Measurements from ENCODE around the gene C1orf185. TPM values are rescaled to one million over a fixed set of nuclear protein-coding genes. Genes with fewer than 3 reads are reported as not detected.
"Not testable (repeated sequence)": the region's sequence is repeated elsewhere in the genome, so short reads cannot be mapped to it uniquely, and the experiment has no call there.

The C1orf185 gene
- polyA plus RNA-seq, 4 donors, result not detected

DNA sequence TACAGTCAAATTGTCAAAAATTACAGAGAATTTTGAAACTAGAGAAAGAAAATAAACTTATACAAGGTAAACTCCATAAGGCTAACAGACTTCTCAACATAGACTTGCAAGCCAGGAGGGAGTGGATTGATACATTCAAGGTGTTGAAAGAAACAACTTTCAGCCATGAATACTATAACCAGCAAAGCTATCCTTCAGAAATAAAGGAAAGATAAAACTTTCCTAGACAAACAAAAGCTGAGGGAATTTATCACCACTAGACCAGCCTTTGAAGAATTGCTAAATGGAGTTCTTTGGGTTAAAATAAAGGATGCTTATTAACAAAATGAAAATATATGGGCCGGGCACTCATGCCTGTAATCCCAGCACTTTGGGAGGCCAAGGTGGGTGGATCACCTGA is 52.7 kb downstream of the C1orf185 start:
- Histone ChIP-seq H3K36me3 (ENCODE audit: control insufficient read depth in 3 of 3, insufficient read depth in 2 of 3, low read depth in 1 of 3, low read length in 3 of 3) (no peaks in the 10 kb centered on the region), H3K4me3 (ENCODE audit: low read depth in 1 of 3, low read length in 3 of 3) (no peak overlapping the region), H3K4me1 (ENCODE audit: control insufficient read depth in 3 of 3, insufficient read depth in 2 of 3, low read depth in 1 of 3, low read length in 2 of 3) (no peaks in the 10 kb centered on the region), H3K27me3 (ENCODE audit: control insufficient read depth in 3 of 3, insufficient read depth in 3 of 3, low read length in 3 of 3) (no peaks in the 10 kb centered on the region), H3K9me3 (ENCODE audit: control insufficient read depth in 2 of 2, insufficient read depth in 1 of 2, low read depth in 1 of 2, low read length in 1 of 2) (peaks cover 0 to 14% of the 10 kb centered on the region in 2 donors), H3K27ac (ENCODE audit: low read depth in 1 of 3, low read length in 2 of 3) (no peak overlapping the region)
- FAIRE-seq (no peak), DNase-seq (no peak)
- WGBS, 3 donors, result 90 to 94% (median 94%) methylated on average over 1 of the region's 1 CpG

DNA sequence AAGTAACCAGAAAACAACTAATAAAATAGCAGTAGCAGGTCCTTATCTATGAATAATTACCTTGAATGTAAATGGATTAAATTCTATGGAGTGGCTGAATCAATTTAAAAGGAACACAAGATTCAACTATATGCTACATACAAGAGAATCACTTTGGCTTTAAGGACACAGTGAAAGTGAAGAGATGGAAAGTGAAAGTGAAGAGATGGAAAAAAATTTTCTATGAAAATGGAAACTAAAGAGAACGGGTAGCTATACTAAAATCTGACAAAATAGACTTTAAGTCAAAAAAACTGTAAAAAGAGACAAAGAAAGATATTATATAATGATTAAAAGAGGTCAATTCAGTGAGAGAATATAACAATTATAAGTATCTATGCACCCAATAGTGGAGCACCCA is 54.7 kb downstream of the C1orf185 start:
- no peak overlapping the region for H3K4me3 ChIP-seq (ENCODE audit: low read depth in 1 of 3, low read length in 3 of 3)
- 15 to 22% (median 18%) methylated on average over 1 of the region's 1 CpG for WGBS, 3 donors
- H3K27ac ChIP-seq (ENCODE audit: low read depth in 1 of 3, low read length in 2 of 3), result no peak overlapping the region
- H3K4me1 ChIP-seq (ENCODE audit: control insufficient read depth in 3 of 3, insufficient read depth in 2 of 3, low read depth in 1 of 3, low read length in 2 of 3), result no peaks in the 10 kb centered on the region
- no peaks in the 10 kb centered on the region for H3K36me3 ChIP-seq (ENCODE audit: control insufficient read depth in 3 of 3, insufficient read depth in 2 of 3, low read depth in 1 of 3, low read length in 3 of 3)
- DNase-seq (no peak), FAIRE-seq (no peak)
- H3K9me3 ChIP-seq (ENCODE audit: control insufficient read depth in 2 of 2, insufficient read depth in 1 of 2, low read depth in 1 of 2, low read length in 1 of 2), result peaks cover 0 to 14% of the 10 kb centered on the region in 2 donors
- no peaks in the 10 kb centered on the region for H3K27me3 ChIP-seq (ENCODE audit: control insufficient read depth in 3 of 3, insufficient read depth in 3 of 3, low read length in 3 of 3)

DNA sequence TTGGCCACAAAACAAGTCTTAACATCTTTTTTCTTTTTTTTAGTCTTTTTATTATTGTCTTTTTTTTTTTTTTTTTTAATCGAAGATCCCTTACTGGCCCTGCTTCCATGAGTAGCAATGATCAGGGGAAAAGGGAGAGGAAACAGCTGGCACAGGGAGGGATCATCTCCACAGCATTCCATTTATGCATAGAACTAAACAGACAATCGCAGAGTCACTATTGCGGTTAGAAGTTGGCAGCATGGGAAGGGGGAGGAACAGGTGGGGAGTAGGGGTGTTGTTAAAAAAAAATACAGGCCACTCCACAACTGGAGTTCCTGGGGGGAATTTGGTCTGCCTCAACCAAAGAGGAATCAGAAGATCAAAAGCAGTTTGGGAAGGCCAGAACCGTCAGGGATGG is 55.4 kb downstream of the C1orf185 start:
- no peaks in the 10 kb centered on the region for H3K27me3 ChIP-seq (ENCODE audit: control insufficient read depth in 3 of 3, insufficient read depth in 3 of 3, low read length in 3 of 3)
- H3K4me1 ChIP-seq (ENCODE audit: control insufficient read depth in 3 of 3, insufficient read depth in 2 of 3, low read depth in 1 of 3, low read length in 2 of 3), result no peaks in the 10 kb centered on the region
- WGBS, 3 donors, result 78 to 88% (median 85%) methylated on average over 4 of the region's 4 CpGs
- no peak overlapping the region for H3K27ac ChIP-seq (ENCODE audit: low read depth in 1 of 3, low read length in 2 of 3)
- DNase-seq, result no peak
- no peak for FAIRE-seq
- H3K36me3 ChIP-seq (ENCODE audit: control insufficient read depth in 3 of 3, insufficient read depth in 2 of 3, low read depth in 1 of 3, low read length in 3 of 3), result no peaks in the 10 kb centered on the region
- H3K9me3 ChIP-seq (ENCODE audit: control insufficient read depth in 2 of 2, insufficient read depth in 1 of 2, low read depth in 1 of 2, low read length in 1 of 2), result peaks cover 0 to 14% of the 10 kb centered on the region in 2 donors
- no peak overlapping the region for H3K4me3 ChIP-seq (ENCODE audit: low read depth in 1 of 3, low read length in 3 of 3)

DNA sequence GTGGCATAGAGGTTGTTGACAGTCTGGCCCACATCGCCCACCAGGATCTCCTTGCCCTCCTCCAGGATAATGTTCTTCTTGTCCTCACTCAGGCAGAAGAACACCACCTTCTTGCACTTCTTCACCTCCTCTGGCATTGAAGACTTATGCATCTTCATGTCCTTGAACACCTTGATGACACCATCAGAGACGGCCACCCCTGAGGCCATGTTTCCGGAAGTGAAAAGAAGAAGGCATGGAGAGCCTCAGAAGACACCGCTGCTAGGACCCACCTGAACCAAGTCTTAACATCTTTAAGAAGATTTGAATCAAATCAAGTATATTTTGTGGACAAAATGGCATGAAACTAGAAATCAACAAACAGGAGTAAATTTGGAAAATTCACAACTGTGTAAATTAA is 56.2 kb downstream of the C1orf185 start:
- Histone ChIP-seq H3K27ac (ENCODE audit: low read depth in 1 of 3, low read length in 2 of 3) (no peak overlapping the region), H3K4me3 (ENCODE audit: low read depth in 1 of 3, low read length in 3 of 3) (no peak overlapping the region), H3K4me1 (ENCODE audit: control insufficient read depth in 3 of 3, insufficient read depth in 2 of 3, low read depth in 1 of 3, low read length in 2 of 3) (no peaks in the 10 kb centered on the region), H3K36me3 (ENCODE audit: control insufficient read depth in 3 of 3, insufficient read depth in 2 of 3, low read depth in 1 of 3, low read length in 3 of 3) (no peaks in the 10 kb centered on the region), H3K27me3 (ENCODE audit: control insufficient read depth in 3 of 3, insufficient read depth in 3 of 3, low read length in 3 of 3) (no peaks in the 10 kb centered on the region), H3K9me3 (ENCODE audit: control insufficient read depth in 2 of 2, insufficient read depth in 1 of 2, low read depth in 1 of 2, low read length in 1 of 2) (peaks cover 0 to 14% of the 10 kb centered on the region in 2 donors)
- FAIRE-seq (no peak), DNase-seq (no peak)
- WGBS, 3 donors, result 90 to 95% (median 95%) methylated on average over 4 of the region's 4 CpGs

DNA sequence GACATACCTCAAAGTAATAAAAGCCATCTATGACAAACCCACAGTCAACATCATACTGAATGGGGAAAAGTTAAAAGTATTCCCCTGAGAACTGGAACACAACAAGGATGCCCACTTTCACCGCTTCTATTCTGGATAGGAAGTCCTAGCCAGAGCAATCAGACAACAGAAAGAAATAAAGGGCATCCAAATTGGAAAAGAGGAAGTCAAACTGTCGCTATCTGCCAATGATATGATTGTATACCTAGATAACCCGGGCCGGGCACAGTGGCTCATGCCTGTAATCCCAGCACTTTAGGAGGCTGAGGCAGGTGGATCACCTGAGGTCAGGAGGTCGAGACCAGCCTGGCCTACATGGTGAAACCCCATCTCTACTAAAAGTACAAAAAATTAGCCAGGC is 60.5 kb downstream of the C1orf185 start:
- not testable (repeated sequence) for H3K4me3 ChIP-seq (ENCODE audit: low read depth in 1 of 3, low read length in 3 of 3); H3K27ac ChIP-seq (ENCODE audit: low read depth in 1 of 3, low read length in 2 of 3); DNase-seq; H3K36me3 ChIP-seq (ENCODE audit: control insufficient read depth in 3 of 3, insufficient read depth in 2 of 3, low read depth in 1 of 3, low read length in 3 of 3); H3K27me3 ChIP-seq (ENCODE audit: control insufficient read depth in 3 of 3, insufficient read depth in 3 of 3, low read length in 3 of 3); H3K9me3 ChIP-seq (ENCODE audit: control insufficient read depth in 2 of 2, insufficient read depth in 1 of 2, low read depth in 1 of 2, low read length in 1 of 2); H3K4me1 ChIP-seq (ENCODE audit: control insufficient read depth in 3 of 3, insufficient read depth in 2 of 3, low read depth in 1 of 3, low read length in 2 of 3); FAIRE-seq
- WGBS, 3 donors, result 53 to 69% (median 68%) methylated on average over 5 of the region's 5 CpGs

DNA sequence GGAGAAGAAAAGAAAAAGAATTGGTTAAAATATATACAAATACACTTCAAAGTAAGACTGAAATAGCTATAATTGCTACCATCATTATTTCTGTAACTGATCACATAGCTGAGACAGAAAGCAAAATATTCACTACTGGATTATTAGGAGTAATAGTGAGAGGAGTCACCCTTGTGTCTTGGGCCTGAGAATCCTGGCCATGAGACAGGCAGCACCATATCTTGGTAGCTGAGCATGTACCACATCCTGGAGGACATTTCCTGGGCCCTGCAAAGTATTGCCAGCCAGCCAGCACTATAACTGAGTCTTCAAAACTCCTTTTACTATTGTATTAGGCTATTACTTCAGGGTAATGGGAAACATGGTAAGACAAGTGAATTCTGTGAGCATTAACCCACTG is 63.5 kb downstream of the C1orf185 start:
- no peaks in the 10 kb centered on the region for H3K27me3 ChIP-seq (ENCODE audit: control insufficient read depth in 3 of 3, insufficient read depth in 3 of 3, low read length in 3 of 3)
- H3K4me3 ChIP-seq (ENCODE audit: low read depth in 1 of 3, low read length in 3 of 3), result no peak overlapping the region
- H3K36me3 ChIP-seq (ENCODE audit: control insufficient read depth in 3 of 3, insufficient read depth in 2 of 3, low read depth in 1 of 3, low read length in 3 of 3), result no peaks in the 10 kb centered on the region
- no peaks in the 10 kb centered on the region for H3K9me3 ChIP-seq (ENCODE audit: control insufficient read depth in 2 of 2, insufficient read depth in 1 of 2, low read depth in 1 of 2, low read length in 1 of 2)
- H3K4me1 ChIP-seq (ENCODE audit: control insufficient read depth in 3 of 3, insufficient read depth in 2 of 3, low read depth in 1 of 3, low read length in 2 of 3), result peaks cover 0 to 2% (median 0%) of the 10 kb centered on the region in 3 donors
- DNase-seq (no peak), FAIRE-seq (no peak)
- H3K27ac ChIP-seq (ENCODE audit: low read depth in 1 of 3, low read length in 2 of 3), result no peak overlapping the region

DNA sequence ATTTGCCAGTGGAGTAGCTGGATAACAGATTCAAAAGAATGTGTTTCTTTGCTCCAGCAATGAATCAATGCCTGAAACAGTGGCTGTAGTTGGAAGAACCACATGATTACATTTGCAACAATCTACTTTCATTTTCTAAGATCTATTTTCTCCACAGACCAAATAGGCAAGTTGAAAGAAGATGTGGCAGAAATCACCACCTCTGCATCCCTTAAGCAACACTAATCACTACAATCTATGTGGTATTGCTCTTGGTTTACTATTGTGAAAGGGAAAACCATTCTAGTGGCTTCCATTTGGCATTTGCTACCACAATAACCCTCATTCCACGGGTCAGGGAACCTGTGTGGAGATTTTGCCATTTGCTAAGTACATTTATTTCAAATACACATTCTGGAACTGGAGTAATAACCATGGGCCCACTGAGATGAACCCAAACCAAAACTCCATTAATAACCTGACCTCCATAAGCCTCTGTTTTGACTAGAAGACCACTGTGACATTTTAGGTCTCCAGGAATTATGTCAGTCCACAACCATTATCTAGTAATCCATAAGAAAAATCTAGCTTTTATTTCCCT is 66.3 kb downstream of the C1orf185 start:
- Histone ChIP-seq H3K4me3 (ENCODE audit: low read depth in 1 of 3, low read length in 3 of 3) (no peak overlapping the region), H3K27ac (ENCODE audit: low read depth in 1 of 3, low read length in 2 of 3) (no peak overlapping the region), H3K36me3 (ENCODE audit: control insufficient read depth in 3 of 3, insufficient read depth in 2 of 3, low read depth in 1 of 3, low read length in 3 of 3) (no peaks in the 10 kb centered on the region), H3K9me3 (ENCODE audit: control insufficient read depth in 2 of 2, insufficient read depth in 1 of 2, low read depth in 1 of 2, low read length in 1 of 2) (no peaks in the 10 kb centered on the region), H3K27me3 (ENCODE audit: control insufficient read depth in 3 of 3, insufficient read depth in 3 of 3, low read length in 3 of 3) (no peaks in the 10 kb centered on the region), H3K4me1 (ENCODE audit: control insufficient read depth in 3 of 3, insufficient read depth in 2 of 3, low read depth in 1 of 3, low read length in 2 of 3) (peaks cover 0 to 2% (median 0%) of the 10 kb centered on the region in 3 donors)
- FAIRE-seq (no peak), DNase-seq (no peak)
- 48 to 65% (median 63%) methylated on average over 1 of the region's 1 CpG for WGBS, 3 donors

DNA sequence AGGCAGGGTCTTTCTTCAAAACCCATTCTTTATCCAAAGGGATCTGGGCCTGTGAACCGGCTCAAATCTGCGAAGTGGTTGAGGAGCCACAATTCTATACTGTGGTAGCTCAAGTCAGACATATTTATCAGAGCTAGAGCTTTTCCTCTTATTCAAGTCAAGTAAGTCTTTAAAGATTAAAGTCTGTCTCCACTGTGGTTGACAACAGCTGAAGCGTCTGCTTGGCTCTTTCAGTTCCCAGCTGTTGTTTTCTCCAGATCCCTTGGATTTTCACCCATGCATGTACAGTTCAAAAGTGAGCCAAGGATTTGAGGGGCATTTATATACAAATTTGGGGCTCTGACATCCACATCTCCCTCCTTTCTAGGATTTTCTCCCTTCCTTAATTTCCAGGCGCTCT is 66.9 kb downstream of the C1orf185 start:
- Histone ChIP-seq H3K36me3 (ENCODE audit: control insufficient read depth in 3 of 3, insufficient read depth in 2 of 3, low read depth in 1 of 3, low read length in 3 of 3) (no peaks in the 10 kb centered on the region), H3K4me3 (ENCODE audit: low read depth in 1 of 3, low read length in 3 of 3) (no peak overlapping the region), H3K9me3 (ENCODE audit: control insufficient read depth in 2 of 2, insufficient read depth in 1 of 2, low read depth in 1 of 2, low read length in 1 of 2) (no peaks in the 10 kb centered on the region), H3K4me1 (ENCODE audit: control insufficient read depth in 3 of 3, insufficient read depth in 2 of 3, low read depth in 1 of 3, low read length in 2 of 3) (peaks cover 0 to 2% (median 0%) of the 10 kb centered on the region in 3 donors), H3K27me3 (ENCODE audit: control insufficient read depth in 3 of 3, insufficient read depth in 3 of 3, low read length in 3 of 3) (no peaks in the 10 kb centered on the region), H3K27ac (ENCODE audit: low read depth in 1 of 3, low read length in 2 of 3) (no peak overlapping the region)
- WGBS, 3 donors, result 84 to 90% (median 88%) methylated on average over 4 of the region's 4 CpGs
- FAIRE-seq (no peak), DNase-seq (no peak)

DNA sequence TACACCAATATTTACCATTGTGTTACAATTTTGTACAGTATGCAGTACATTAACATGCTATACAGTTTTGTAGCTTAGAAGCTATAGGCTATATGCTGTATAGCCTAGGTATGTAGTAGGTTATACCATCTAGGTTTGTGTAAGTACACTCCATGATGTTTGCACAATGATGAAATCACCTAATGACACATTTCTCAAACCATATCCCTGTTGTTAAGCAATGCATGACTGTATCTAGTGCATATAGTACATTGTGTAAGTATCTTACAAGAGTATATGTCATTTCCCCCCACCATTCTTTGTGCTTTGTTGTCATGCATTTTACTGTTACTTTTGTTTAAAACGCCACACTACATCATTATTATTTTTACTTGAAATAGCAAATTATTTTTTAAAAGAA is 68.3 kb downstream of the C1orf185 start:
- Histone ChIP-seq H3K27me3 (ENCODE audit: control insufficient read depth in 3 of 3, insufficient read depth in 3 of 3, low read length in 3 of 3) (no peaks in the 10 kb centered on the region), H3K4me3 (ENCODE audit: low read depth in 1 of 3, low read length in 3 of 3) (no peak overlapping the region), H3K36me3 (ENCODE audit: control insufficient read depth in 3 of 3, insufficient read depth in 2 of 3, low read depth in 1 of 3, low read length in 3 of 3) (no peaks in the 10 kb centered on the region), H3K9me3 (ENCODE audit: control insufficient read depth in 2 of 2, insufficient read depth in 1 of 2, low read depth in 1 of 2, low read length in 1 of 2) (no peaks in the 10 kb centered on the region), H3K4me1 (ENCODE audit: control insufficient read depth in 3 of 3, insufficient read depth in 2 of 3, low read depth in 1 of 3, low read length in 2 of 3) (peaks cover 0 to 2% (median 0%) of the 10 kb centered on the region in 3 donors), H3K27ac (ENCODE audit: low read depth in 1 of 3, low read length in 2 of 3) (no peak overlapping the region)
- FAIRE-seq (no peak), DNase-seq (no peak)
- WGBS, 3 donors, result 90 to 93% (median 90%) methylated on average over 1 of the region's 1 CpG
